Fibroblast of lung (primary cell): ENCODE measurements around the gene OBSL1.
A peak's percentile ranks its signal among the peaks of the same experiment; 100 is the strongest.

Experiments used
- EZH2 ChIP-seq: IDR thresholded peaks from 2 replicates; pipeline ENCODE4 v1.5.1; 2012; ENCODE audit warnings: low read length, control low read depth, mild to moderate bottlenecking; ENCODE audit errors: missing control alignments
- TF ChIP-seq, protein P1 (sequence below), 2 donors: IDR thresholded peaks in 1 of 2; conservative IDR thresholded peaks in 1 of 2; 1 replicate in 1 of 2; 2 replicates in 1 of 2; pipeline ENCODE4 v1.5.1; 2011 to 2012; ENCODE audit warnings: low read length in 2 of 2, control low read depth in 1 of 2, inconsistent platforms in 1 of 2, low read depth in 1 of 2, mild to moderate bottlenecking in 1 of 2

DNA sequence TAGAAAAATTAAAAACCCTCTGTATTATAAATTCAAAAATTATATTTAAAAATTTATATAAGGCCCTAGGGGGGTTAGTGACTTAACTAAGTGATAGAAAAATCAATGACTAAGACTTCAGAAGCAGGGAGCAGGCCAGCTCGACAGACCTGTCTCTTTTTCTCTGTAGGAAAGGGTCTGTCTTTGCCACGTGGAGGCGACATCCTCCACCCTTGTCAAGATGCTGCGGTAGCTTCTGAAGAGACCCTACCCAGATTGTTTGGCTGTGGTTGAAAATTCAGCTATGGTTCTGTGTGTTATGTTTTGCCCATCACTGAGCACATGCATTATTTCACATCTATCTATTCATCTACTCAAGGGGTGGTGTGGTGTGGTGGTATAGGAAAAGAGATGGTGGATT is 47.9 kb upstream of the OBSL1 start:
- TF ChIP-seq, protein P1, sequence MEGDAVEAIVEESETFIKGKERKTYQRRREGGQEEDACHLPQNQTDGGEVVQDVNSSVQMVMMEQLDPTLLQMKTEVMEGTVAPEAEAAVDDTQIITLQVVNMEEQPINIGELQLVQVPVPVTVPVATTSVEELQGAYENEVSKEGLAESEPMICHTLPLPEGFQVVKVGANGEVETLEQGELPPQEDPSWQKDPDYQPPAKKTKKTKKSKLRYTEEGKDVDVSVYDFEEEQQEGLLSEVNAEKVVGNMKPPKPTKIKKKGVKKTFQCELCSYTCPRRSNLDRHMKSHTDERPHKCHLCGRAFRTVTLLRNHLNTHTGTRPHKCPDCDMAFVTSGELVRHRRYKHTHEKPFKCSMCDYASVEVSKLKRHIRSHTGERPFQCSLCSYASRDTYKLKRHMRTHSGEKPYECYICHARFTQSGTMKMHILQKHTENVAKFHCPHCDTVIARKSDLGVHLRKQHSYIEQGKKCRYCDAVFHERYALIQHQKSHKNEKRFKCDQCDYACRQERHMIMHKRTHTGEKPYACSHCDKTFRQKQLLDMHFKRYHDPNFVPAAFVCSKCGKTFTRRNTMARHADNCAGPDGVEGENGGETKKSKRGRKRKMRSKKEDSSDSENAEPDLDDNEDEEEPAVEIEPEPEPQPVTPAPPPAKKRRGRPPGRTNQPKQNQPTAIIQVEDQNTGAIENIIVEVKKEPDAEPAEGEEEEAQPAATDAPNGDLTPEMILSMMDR (conservative IDR thresholded peaks at IDR 0.05 in 1 of 2, IDR thresholded peaks at IDR 0.05 in 1 of 2; ENCODE audit: low read depth in 1 of 2, low read length in 2 of 2): peak in 1 of 2 donors; percentile 8
- no peak for TF ChIP-seq EZH2
